ENCODE results near the gene PRM2. TPM values are rescaled to one million over a fixed set of nuclear protein-coding genes. Genes with fewer than 3 reads are reported as not detected.
A peak's percentile ranks its signal among the peaks of the same experiment; 100 is the strongest.

Gene PRM2
- total and polyA plus RNA-seq, 8 donors: not detected

GRCh38 chr16:11253009-11253994 lies 23.0 kb downstream of the PRM2 start:
- peak overlapping the region; percentile 74 to 92 for H3K4me3 ChIP-seq
- intact Hi-C loops (cut with DNase I): loop anchor here in 1 of 2 donors (10.0 kb wide), 1 partner anchor 139 kb away; no protein-coding TSS in a partner anchor
- no peaks in the 10 kb centered on the region for H3K9me3 ChIP-seq
- no peak for DNase-seq
- peaks cover 16 to 46% of the 10 kb centered on the region in 2 donors for H3K4me1 ChIP-seq
- no peak for TF ChIP-seq CTCF (IDR thresholded peaks at IDR 0.05)
- H3K27ac ChIP-seq: peak overlapping the region; percentile 41 to 96
- H3K36me3 ChIP-seq: peaks cover 0 to 31% of the 10 kb centered on the region in 2 donors
- peaks cover 0 to 7% of the 10 kb centered on the region in 2 donors for H3K27me3 ChIP-seq
- no peak for ATAC-seq

- Histone ChIP-seq H3K4me3 (peak overlapping the region in 1 of 2 donors; percentile 92), H3K36me3 (peaks cover 0 to 31% of the 10 kb centered on the region in 2 donors), H3K27ac (no peak overlapping the region), H3K4me1 (peaks cover 16 to 41% of the 10 kb centered on the region in 2 donors), H3K27me3 (peaks cover 0 to 7% of the 10 kb centered on the region in 2 donors), H3K9me3 (no peaks in the 10 kb centered on the region)
- no peak for DNase-seq
- ATAC-seq: no peak
- no peak for TF ChIP-seq CTCF (IDR thresholded peaks at IDR 0.05)
- intact Hi-C loops (cut with DNase I): loop anchor here in 1 of 2 donors (10.0 kb wide), 1 partner anchor 138 kb away; no protein-coding TSS in a partner anchor
Observed at GRCh38 chr16:11252482-11252931, 23.8 kb downstream of the PRM2 start.

GRCh38 chr16:11251525-11252481 lies 24.5 kb downstream of the PRM2 start:
- no peak for TF ChIP-seq CTCF (IDR thresholded peaks at IDR 0.05)
- intact Hi-C loops (cut with DNase I): loop anchor here in 1 of 2 donors (10.0 kb wide), 1 partner anchor 137 kb away; no protein-coding TSS in a partner anchor
- no peak overlapping the region for H3K27ac ChIP-seq
- peak overlapping the region in 1 of 2 donors; percentile 92 for H3K4me3 ChIP-seq
- peaks cover 0 to 31% of the 10 kb centered on the region in 2 donors for H3K36me3 ChIP-seq
- H3K4me1 ChIP-seq: peaks cover 12 to 34% of the 10 kb centered on the region in 2 donors
- H3K9me3 ChIP-seq: no peaks in the 10 kb centered on the region
- no peak for ATAC-seq
- peak in 1 of 4 donors; percentile 44 for DNase-seq
- H3K27me3 ChIP-seq: peaks cover 0 to 7% of the 10 kb centered on the region in 2 donors

GRCh38 chr16:11250786-11251524 lies 25.3 kb downstream of the PRM2 start:
- intact Hi-C loops (cut with DNase I): loop anchor here in 1 of 2 donors (10.0 kb wide), 1 partner anchor 136 kb away; no protein-coding TSS in a partner anchor
- Histone ChIP-seq H3K27ac (no peak overlapping the region), H3K4me3 (no peak overlapping the region)

More at GRCh38 chr16:11250786-11251524, 25.3 kb downstream of the PRM2 start:
- no peak for TF ChIP-seq CTCF (IDR thresholded peaks at IDR 0.05)
- H3K9me3 ChIP-seq: no peaks in the 10 kb centered on the region
- ATAC-seq (no peak), DNase-seq (no peak)
- peaks cover 0 to 7% of the 10 kb centered on the region in 2 donors for H3K27me3 ChIP-seq
- H3K4me1 ChIP-seq: peaks cover 11 to 32% of the 10 kb centered on the region in 2 donors
- peaks cover 0 to 31% of the 10 kb centered on the region in 2 donors for H3K36me3 ChIP-seq

All from left lung (tissue), 10 donors.